GM12892 (cell line): ENCODE data around the gene SEPTIN6.

Experiments used
- POLR2A ChIP-seq: IDR thresholded peaks from 2 replicates; pipeline ENCODE4 v1.6.1; 2011; ENCODE audit warnings: low read depth, low read length, control low read depth
- POLR2AphosphoS5 ChIP-seq: IDR thresholded peaks from 2 replicates; pipeline ENCODE4 v1.6.1; 2011; ENCODE audit warnings: low read depth, low read length, control low read depth
- TAF1 ChIP-seq: IDR thresholded peaks from 2 replicates; pipeline ENCODE4 v1.6.1; 2011; ENCODE audit warnings: low read depth, mild to moderate bottlenecking, control low read depth, low read length, borderline replicate concordance

DNA sequence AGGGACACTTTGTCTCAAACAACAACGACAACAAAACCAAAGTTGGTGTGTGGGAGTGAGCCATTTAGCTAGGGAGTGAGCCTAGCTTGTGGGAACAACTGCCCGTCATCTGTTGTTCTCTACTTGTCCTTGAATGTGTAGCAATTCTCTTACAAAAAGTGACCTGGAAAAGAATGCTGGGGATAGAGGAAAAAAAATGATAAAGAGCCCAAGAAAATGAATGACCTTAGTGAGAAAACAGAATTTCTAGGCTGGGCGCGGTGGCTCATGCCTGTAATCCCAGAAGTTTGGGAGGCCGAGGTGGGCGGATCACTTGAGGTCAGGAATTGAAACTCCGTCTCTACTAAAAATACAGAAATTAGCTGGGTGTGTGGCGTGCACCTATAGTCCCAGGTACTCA, 19.6 kb downstream of the SEPTIN6 start:
- no peak for TF ChIP-seq TAF1
- no peak for TF ChIP-seq POLR2A
- TF ChIP-seq POLR2AphosphoS5 = no peak
